ENCODE measurements around the gene SYP.
"Not testable (repeated sequence)": the region's sequence is repeated elsewhere in the genome, so short reads cannot be mapped to it uniquely, and the experiment has no call there.

Gene SYP

DNA sequence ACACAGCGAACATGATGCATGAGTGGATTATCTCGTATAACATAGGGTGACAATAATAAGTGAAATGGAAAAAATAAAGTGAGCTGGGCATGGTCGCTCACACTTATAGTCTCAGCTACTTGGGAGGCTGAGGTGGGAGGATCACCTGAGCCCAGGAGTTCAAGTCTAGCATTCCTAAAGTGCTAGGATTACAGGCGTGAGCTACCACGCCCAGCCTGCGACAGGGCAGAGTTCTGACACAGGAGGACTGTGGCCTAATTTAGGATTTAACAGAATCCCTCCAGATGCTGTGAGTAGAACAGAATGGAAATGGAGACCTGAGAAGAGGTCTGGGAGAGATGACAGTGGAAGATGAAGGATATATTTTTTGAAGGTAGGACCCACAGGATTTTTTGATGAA is 10.4 kb downstream of the SYP start:
- no peak for DNase-seq (ENCODE audit: low spot score)

DNA sequence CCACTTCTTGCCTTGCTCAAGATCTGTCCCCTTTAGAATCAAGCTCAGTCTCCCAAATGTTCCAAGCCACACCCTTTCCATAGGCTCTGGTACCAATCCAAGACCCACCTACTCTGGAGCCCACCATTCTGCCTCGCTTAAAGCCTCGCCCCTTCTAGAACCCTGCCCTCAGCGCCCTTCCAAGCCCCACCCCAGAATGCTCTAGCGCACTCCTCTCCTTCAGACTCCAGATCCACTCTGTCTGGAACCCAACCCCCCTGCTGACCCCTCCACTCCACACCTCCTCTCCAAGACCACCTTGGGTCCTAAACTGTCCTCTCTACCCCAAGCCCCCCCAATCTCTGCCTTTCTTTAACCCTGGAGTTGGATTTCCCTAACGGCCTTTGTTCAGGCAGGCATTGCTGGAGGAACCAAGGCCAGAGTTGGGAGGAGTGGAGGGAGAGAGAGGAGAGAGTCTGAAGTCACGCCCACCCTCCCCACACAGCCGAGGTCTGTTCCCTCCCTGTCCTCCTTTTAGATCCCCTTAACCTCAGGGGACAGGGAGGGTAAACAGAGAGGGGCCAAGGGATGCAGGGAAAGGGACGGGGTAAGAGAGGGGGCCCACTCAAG is 11.4 kb downstream of the SYP start:
- no peak for DNase-seq (ENCODE audit: low spot score)

DNA sequence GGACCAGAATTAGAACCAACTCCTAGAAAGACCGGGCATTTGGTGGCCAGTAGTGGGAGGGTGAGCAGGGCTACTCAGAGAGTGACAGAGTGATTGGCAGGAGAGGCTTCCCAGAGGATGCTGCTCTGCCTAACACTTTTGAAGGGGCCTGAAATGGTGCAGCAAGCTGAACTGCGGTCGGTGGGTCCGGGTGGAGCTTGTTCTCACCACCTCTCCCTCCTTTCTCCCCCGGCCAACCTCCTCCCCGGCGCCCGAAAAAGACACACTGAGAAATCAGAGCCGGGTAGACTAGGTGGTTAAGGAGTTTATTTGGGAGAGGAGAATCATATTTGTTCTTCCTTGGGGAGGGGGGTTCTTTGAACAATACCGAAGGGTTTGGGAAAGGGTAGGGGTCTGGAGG is 12.5 kb downstream of the SYP start:
- DNase-seq (ENCODE audit: low spot score): no peak

DNA sequence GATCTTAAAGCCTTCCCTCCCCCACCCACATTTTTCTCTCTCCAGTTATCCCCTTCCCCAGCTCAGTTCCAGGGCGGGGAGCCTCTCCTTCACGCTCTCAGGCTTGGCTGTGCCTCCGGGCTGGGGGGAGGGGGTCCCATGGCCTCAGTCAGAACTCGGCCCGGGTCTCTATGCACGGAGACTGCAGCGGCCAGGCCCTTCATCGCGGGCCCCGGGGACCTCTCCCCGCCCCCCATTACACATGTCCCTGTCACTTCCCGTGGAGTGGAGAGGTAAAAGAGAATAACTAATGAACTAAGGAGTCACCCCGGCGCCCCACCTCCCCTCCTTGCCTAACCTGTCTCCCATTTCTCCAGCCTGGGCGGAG is 13.0 kb downstream of the SYP start:
- no peak for DNase-seq (ENCODE audit: low spot score)

DNA sequence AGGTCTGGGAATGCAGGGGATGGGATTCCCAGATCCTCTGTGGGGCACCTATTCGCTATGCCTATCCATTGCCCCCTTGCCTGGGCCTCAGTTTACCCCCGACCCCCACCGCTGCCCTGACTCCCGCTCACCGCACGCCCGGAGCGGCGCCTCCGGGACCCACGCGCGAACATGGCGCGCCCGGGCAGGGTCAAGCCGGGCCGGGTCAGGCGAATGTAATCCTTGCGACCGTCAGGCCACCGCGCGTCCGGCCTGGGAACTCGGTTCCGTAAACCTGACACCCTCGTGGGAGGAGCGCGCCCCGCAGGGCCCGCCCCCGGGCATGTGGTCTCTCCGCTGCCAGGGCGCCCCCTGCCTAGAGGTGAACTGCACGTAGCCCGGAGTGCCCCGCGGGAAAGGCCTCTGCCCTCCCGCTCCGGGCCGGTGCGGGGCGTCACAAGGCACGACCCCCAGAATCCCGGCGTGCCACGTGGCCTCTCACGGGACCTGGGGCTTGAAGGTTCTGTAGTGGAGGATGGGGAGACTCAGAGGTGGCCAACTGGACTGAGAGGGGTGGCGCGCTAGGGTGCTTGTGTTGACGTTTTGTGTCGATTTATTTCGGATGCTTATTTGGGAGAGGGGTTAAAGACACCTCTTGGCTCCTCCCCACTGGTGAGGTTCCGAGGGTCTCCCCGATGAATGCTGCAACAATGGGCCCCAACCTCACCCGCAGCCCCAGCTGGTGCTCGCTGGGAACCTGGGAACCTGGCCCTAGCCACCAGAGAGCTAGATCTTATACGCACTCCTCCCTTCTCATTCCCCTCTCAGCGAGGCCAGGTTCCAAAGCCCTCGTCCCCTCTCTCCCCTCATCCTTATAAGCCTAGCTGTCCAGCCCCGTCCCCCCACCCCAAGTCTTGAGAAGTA is 13.6 kb downstream of the SYP start, which contains the start of gene PRICKLE3:
Gene PRICKLE3 (minus strand): TSS at position 249 of the 903 bp plus-strand sequence. CDS start 76 bp downstream, at position 173.
- peak; percentile 83 for DNase-seq (ENCODE audit: low spot score)

DNA sequence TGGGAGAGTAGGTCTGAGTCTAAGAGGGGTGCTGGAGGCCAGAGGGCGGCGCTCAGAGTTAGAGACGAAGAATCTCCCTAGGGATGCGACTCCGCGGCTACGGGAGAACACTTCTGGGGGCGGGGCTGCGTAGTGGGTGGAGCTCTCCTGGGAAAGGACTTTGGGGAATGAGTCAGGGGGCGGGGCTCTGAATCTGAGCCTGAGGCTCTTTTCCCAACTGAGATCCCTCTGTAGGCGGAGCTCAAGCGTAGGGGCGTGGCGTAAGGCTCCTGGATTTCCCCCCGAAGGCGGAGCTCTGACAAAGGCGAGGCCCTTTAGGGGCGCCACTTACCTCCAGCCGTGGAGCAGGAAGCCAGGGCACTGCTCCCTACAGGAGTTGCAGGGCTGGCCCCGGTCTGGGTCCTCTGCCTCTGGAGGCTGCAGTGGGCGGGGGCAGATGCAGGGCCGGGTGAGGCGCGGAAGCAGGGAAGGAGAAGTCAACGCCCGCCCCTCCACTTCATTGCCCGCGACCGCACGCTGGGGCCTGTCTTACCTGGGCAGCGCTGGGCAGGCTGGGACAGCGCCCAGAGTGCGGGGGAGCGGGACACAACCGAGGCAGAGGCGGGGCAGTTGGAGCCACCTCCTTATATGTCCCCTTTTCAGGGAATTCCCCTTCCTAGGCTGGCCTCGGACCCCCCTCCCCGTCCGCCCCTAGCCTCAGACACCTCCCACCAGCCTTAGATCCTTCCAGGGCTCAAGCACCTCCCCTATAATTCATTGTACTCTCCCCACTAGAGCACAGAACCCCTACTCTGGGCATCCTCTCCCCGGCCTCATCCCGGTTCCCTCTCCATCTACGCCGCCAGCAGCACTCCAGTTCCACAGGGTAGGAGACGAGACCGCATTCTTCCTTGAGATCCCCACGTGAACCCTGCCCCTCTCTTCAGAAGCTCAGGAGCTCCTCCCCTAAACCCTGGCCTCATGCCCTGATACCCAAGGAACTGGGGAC is 15.4 kb downstream of the SYP start:
- no peak for DNase-seq (ENCODE audit: low spot score)

DNA sequence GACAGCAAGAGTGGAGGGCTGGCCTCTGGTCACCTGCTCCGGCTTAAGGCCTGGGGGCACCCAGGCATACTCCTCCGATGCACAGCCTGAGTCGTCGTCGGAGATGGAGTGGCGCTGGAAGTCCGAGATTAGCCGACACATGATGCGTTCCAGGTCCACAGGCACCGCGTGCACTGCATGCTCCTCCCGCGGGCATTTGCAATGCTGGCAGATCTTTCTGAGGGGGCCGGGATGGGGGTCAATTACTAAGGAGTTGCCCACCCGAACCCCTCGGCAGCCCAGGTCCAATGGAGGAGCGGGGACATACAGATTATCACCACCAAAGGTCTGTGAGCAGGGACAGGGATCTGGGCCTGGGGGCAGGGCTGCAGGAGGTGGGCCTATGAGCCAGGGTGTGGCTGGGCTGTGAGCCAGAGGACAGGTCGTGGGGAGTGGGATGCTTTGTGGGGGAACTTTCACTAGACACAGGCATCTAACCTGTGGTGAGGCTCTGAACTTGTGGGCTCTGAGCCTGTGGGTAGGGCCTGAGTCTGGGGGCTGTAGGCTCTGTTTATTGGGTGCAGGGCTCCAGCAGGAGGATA is 16.2 kb downstream of the SYP start:
- DNase-seq (ENCODE audit: low spot score): no peak

DNA sequence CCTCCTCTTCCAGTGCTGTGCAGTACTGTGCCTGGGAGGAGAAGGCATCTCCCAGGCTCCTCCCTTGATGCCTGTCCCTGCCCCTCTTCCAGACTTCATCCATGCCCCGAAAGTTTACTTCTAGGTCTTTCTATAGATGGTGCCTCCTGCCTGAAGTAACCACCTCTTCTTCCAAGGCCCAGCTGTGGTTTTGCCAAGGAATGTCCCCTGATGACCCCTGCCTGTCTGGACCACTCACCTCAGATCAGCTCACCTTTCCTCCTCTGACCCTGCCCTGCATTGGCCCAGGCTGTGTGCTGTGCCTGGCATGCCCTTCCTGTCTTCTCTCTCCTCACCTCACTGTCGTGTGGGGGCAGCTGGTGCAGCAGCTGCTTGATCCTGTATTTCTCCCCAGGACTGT is 20.6 kb downstream of the SYP start:
- no peak for DNase-seq (ENCODE audit: low spot score)

DNA sequence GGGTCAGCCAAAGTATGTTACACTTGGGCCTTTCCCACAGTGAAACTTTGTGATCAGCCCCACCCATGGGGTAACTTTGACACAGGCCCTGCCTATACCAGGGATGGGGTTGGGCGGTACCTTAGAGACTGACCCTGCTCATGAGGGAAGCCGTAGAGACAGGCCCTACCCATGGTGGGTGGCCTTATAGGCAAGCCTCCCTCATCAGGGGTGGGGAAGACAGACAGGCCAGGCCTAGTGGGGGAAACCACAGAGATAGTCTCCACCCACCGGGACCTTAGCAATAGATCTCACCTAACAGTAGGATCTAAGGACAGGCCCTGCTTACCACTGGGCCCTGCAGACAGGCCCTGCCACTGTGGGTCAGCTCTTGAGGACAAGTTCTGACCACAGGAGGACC is 21.5 kb downstream of the SYP start:
- DNase-seq (ENCODE audit: low spot score): no peak

DNA sequence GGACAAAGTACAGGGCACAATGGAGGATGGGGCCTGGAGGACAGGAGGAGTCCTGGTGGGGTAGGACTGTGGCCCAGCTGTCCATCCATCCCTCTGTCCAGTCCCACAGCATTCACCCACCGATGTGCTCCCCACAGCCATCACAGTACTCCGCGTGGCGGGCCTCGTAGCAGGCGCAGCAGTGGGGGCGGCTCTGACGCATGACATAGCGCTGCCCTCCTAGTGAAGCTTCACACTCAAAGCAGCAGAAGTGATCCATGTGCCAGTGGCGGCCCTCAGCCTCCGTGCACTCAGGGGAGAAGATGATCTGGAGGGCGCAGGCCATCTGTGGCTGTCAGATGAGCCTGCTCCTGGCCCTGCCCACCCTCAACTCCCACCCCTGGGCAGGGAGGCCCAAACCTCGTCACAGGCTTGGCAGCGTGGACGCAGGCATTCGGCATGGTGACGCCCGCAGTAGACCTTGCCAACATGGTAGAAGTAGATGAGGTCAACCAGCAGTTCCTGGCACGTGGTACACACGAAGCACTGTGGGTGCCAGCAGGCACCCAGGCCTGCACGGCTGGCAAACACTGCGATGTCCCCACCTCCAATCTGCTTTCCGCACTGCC is 22.0 kb downstream of the SYP start:
- no peak for DNase-seq (ENCODE audit: low spot score)

DNA sequence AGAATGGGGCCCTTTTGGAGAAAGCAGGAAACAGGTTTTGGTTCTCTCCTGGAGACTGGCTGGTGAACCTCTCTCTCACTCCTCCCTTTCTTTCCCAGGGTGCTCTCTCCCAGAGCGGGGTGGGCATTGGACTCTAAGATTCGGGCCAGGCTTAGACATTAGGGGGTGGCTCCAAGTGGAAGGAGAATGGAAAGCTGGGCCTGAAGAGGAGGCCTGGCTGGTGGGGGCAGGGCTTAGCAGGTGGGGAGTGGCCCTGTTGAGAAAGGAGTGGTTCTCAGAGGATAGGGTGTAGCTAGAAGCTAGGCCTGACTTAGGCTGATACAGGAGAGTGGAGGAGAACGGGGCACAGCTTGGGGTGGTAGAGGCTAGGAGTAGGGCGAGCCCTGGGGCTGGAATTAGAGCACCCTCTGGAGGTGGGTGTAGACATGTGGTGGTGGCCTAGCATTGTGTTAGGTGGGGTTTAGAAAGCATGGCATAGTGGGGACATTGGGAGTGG is 22.6 kb downstream of the SYP start:
- DNase-seq (ENCODE audit: low spot score): peak; percentile 27

DNA sequence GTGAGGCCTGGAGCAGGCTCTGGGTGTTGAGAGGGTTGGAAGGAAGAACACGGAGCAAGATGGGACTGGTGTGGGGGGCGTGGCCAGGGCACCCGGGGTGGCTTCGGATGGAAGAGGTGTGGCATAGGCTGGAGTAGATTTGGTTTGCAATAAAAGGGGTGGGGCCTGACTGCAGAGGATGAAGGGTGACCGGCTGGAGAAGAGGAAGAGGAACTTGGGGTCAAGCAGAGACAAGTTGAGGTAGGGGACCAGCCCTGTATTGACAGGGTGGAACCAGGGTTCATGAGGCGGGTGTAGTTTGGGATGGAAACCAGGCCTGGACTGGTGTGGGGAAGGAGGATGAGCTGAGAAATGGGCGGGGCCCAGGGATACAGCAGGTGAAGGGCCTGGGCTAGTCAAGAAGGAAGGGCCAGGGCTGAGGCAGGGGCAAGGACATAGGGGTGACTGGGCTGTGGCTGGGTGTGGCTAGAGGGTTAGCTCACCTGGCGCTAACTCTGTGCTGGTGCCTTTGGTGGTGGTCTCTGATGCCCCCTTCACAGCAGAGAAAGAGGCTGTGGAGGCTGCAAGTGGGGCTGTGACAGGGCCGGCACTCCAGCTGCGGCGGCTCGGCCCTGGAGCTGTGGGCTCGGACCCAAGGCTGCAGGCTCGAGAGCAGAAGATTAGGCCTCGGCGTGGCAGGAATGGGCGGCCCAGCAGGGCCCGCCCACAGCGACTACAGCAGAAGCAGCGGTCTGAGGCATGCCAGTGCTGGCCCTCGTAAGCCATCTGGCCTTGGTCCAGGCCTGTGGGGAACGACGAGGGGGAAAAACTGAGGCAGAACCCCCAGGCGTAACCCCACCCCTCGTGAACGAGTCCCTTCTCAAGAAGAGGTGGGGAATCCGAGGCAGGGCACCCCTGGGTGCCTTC is 23.3 kb downstream of the SYP start:
- DNase-seq (ENCODE audit: low spot score): peak; percentile 39

DNA sequence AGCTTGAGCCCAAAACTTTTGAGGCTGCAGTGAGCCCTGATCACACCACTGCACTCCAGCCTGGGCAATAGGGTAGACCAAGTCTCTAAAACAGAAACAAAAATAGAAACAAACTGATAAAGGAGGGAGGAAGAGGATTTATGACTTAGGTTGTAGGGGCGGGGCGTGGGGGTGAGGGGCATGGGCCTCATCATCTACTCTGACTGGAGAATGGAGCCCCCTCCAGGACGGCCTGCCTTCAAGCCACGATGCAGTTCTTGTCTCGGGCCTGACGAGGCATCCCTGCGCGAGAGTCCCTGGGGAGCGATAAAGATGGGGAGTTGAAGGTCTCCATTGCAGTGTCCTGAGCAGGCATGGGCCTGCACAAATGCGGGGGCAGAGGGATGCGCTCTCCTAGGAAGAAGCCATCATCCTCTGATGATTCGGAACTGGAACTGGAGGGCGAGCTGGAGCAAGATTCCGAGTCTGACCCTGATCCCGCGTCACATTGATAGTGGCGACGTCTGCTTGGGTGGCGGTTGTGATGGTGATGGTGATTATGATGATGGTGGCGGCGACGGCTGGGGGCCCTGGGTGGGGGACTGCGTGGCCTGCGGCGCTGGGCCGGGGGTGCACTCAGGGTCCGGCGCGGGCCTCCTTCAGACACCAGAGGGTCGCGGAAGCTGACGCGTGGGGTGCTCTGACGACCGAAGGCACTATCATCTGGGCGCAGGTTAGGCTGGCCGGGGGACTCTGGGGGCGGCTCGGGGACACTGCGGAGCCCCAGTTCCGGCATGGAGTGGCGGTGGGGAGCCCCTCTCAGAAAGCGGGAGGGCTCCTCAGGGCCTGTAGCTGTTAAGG is 24.3 kb downstream of the SYP start:
- no peak for DNase-seq (ENCODE audit: low spot score)

DNA sequence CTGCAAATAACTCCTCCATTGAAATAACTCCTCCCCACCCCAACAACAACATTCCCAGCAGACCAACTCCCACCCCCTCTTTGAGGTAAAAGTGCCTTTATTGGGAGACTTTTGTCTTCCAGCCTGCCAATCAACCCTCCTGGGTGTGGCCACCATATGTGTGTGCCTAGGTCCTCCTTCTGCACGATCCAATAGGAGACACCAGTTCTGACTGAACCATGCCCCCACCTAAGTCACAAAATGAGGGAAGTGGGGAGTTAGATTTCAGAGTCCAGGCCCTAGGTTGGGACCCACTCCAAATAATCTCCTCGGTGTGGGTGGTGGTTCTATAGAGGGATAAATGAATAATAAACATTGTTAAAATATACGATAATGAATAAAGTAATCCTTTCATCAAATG is 25.3 kb downstream of the SYP start:
- DNase-seq (ENCODE audit: low spot score): no peak

DNA sequence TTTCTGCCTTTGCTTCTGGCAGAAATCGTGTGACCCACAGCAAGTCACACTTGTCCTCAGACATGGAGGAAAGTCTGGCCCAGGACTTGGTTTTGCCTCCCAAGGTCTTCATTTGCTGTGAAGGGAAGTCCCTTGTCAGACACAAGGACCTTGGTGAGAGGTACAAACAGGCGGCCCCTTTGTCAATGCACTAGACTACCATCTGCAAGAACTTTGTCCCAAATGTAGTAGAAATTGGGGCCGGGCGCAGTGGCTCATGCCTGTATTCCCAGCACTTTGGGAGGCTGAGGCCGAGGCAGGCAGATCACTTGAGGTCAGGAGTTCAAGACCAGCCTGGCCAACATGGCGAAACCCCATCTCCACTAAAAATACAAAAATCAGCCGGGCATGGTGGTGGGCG is 26.4 kb downstream of the SYP start:
- not testable (repeated sequence) for DNase-seq (ENCODE audit: low spot score)

DNA sequence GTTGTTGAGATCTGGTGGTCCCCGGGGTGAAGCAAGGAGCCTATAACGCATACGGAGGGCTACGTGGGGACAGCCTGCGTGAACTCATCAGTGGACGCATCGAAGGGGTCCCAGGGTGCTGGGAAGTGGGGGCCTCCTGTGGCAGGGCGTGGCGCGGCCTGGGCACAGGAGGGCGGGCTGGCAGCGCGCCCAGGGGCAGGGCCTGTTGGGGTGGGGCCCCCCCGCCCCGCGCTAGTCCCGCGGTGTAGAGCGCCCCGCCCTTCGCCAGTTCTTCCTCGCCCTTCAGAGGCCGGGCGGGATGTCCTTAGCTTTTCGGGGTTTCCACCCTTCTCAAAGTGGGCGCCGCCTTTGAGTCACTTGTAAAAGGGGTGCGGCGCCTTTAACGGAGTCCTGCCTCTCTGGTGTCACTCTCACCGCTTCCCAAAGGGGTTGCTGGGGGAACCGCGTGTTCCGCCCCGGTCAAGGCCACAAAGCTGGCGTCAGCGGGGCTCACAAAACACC is 27.7 kb downstream of the SYP start:
- DNase-seq (ENCODE audit: low spot score): peak; percentile 79

DNA sequence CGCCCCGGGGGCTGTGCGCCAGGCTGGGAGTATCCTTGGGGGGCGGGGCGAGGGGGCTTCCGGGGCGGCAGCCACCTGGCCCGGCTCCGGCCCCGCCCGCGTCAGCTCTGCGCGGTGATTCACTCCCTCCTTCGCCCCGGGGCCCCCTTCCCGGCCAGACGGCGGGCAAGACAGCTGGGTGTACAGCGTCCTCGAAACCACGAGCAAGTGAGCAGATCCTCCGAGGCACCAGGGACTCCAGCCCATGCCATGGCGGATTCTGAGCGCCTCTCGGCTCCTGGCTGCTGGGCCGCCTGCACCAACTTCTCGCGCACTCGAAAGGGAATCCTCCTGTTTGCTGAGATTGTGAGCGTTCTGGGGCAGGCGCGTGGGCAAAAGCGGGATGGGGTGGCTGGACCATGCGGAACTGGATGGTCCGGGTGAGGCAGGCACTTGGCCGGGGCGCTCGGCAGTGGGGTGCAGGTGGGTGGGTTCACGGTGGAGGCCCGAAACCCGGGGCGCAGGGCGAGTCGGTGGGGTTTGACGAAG is 28.2 kb downstream of the SYP start, which contains the start of gene PLP2:
Gene PLP2 (plus strand): TSS at position 147 of the 528 bp plus-strand sequence. CDS start 103 bp downstream, at position 250.
- peak; percentile 71 for DNase-seq (ENCODE audit: low spot score)

DNA sequence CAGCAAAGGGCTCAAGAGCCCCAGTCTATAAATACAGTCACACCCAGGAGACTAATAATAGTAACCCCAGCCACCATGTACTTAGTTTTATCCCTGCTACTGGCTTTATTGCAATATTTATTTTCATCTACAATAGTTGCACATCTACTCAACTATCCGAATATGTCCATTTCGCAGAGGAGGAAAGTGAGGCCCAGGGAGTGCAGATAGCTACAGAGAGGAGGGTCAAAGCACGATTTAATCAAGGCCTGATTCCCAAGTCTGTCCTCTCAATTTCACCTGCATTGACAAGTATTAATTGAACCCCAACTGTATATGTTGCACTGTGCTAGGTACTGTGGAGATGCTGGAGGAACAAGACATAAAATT is 32.3 kb downstream of the SYP start:
- DNase-seq (ENCODE audit: low spot score): no peak

All from NAMALWA (cell line).